K562 (cell line): ENCODE data around the gene LATS1. TPM values are rescaled to one million over a fixed set of nuclear protein-coding genes. Genes with fewer than 3 reads are reported as not detected.

Experiments
- ATF4 ChIP-seq: fragments of 450-650 bp; formaldehyde crosslinking; IDR thresholded peaks from 2 replicates; pipeline ENCODE4 v1.4.0; 2022; ENCODE audit warnings: mild to moderate bottlenecking, moderate library complexity
- HMG20B ChIP-seq: fragments of 250-450 bp; sonication (Bioruptor Pico); IDR thresholded peaks from 2 replicates; pipeline ENCODE4 v1.5.0; 2021; ENCODE audit warnings: mild to moderate bottlenecking
- HNRNPUL1 ChIP-seq: fragments of 200-400 bp; formaldehyde crosslinking; IDR thresholded peaks from 2 replicates; pipeline ENCODE4 v1.6.1; 2017; ENCODE audit warnings: low read length
- MTA3 ChIP-seq: fragments of 450-650 bp; formaldehyde crosslinking; IDR thresholded peaks from 2 replicates; pipeline ENCODE4 v1.6.1; 2017; ENCODE audit warnings: mild to moderate bottlenecking, borderline replicate concordance
- PHTF2 ChIP-seq: fragments of 250-450 bp; sonication (Bioruptor Pico); IDR thresholded peaks from 2 replicates; pipeline ENCODE4 v1.5.0; 2021; ENCODE audit warnings: mild to moderate bottlenecking
- RBM34 ChIP-seq: fragments of 200-400 bp; formaldehyde crosslinking; IDR thresholded peaks from 2 replicates; pipeline ENCODE4 v1.6.1; 2018; ENCODE audit warnings: low read length, borderline replicate concordance; ENCODE audit not compliant: insufficient read depth
- RCOR1 ChIP-seq, 2 experiments: IDR thresholded peaks; 2 replicates each; pipeline ENCODE4 v1.6.1; 2012; ENCODE audit warnings: low read depth in 2 of 2, low read length in 2 of 2, borderline replicate concordance in 1 of 2, improper control_type of control experiment in 1 of 2
- RUNX1 ChIP-seq: sonication (generic); IDR thresholded peaks from 2 replicates; pipeline ENCODE4 v1.6.1; 2016; ENCODE audit warnings: antibody characterized with exemption, low read depth
- TAL1 ChIP-seq: fragments of 450-650 bp; IDR thresholded peaks from 2 replicates; pipeline ENCODE4 v1.6.1; 2016; ENCODE audit warnings: mild to moderate bottlenecking
- TFAM ChIP-seq: fragments of 250-450 bp; sonication (Bioruptor Pico); conservative IDR thresholded peaks from 2 replicates; pipeline ENCODE4 v1.5.0; 2021; ENCODE audit warnings: mild to moderate bottlenecking, moderate library complexity
- XRCC5 ChIP-seq: fragments of 200-400 bp; formaldehyde crosslinking; IDR thresholded peaks from 2 replicates; pipeline ENCODE4 v1.6.1; 2017; ENCODE audit warnings: low read depth, mild to moderate bottlenecking, low read length
- ZKSCAN3 ChIP-seq: fragments of 250-450 bp; sonication (Bioruptor Pico); IDR thresholded peaks from 2 replicates; pipeline ENCODE4 v1.4.0; 2020
- ZNF695 ChIP-seq: fragments of 450-650 bp; formaldehyde crosslinking; IDR thresholded peaks from 2 replicates; pipeline ENCODE4 v1.4.0; 2020; ENCODE audit warnings: mild to moderate bottlenecking, moderate library complexity
- ZNF780A ChIP-seq: fragments of 250-450 bp; sonication (Bioruptor Pico); IDR thresholded peaks from 2 replicates; pipeline ENCODE4 v1.5.0; 2021; ENCODE audit warnings: mild to moderate bottlenecking
- polyA plus RNA-seq, 8 experiments: library from polyadenylated mRNA; depleted of rRNA in 4 of 8; stranded (reverse) in 5 of 8; unstranded in 3 of 8; fragments of >200 nt; fragmentation: Nextera tagmentation in 2 of 8; fragmentation: Illumina TruSeq in 1 of 8; extraction: Ambion mirVana in 2 of 8; extraction: Trizol in 1 of 8; gene quantifications; 2 replicates each; pipeline versions ENCODE4 v1.2.1 to v1.2.3, GENCODE V29; 2011 to 2014; ENCODE audit warnings: inconsistent platforms in 1 of 8, missing spikeins in 1 of 8
- total RNA-seq, 7 experiments: library from RNA; depleted of rRNA in 6 of 7; stranded (reverse); fragments of >200 nt in 6 of 7; fragmentation: Illumina TruSeq in 2 of 7; extraction: Trizol in 2 of 7; gene quantifications; 2 replicates each; pipeline versions ENCODE4 v1.2.1 to v1.2.3, GENCODE V29; 2011 to 2021; ENCODE audit warnings: low replicate concordance in 1 of 7
- TF ChIP-seq, protein P1 (sequence below), 2 experiments: IDR thresholded peaks in 1 of 2; conservative IDR thresholded peaks in 1 of 2; 2 replicates each; pipeline ENCODE4 v1.6.1; 2016; ENCODE audit warnings: low read depth in 2 of 2, mild to moderate bottlenecking in 1 of 2, missing compliant biosample characterization in 1 of 2, missing genetic modification characterization in 1 of 2, moderate library complexity in 1 of 2
- TF ChIP-seq, protein P2 (sequence below): sonication (generic); formaldehyde crosslinking; IDR thresholded peaks from 2 replicates; pipeline ENCODE4 v1.4.0; 2020; ENCODE audit warnings: mild to moderate bottlenecking, missing genetic modification reagents
- TF ChIP-seq, protein P3 (sequence below): sonication (generic); formaldehyde crosslinking; IDR thresholded peaks from 2 replicates; pipeline ENCODE4 v1.8.1; 2023; ENCODE audit warnings: mild to moderate bottlenecking, missing genetic modification reagents
- TF ChIP-seq, protein P4 (sequence below): sonication (generic); formaldehyde crosslinking; IDR thresholded peaks from 2 replicates; pipeline ENCODE4 v1.8.1; 2023; ENCODE audit warnings: mild to moderate bottlenecking, missing genetic modification reagents

LATS1 gene
- total and polyA plus RNA-seq, 9 of the 15 experiments (the other 6 are each of a cell fraction or from before 2014, with no cell fraction given): 5.0 to 36.3 (median 18.4) TPM

GRCh38 chr6:149728499-149729234, 10.8 kb upstream of the LATS1 start (continued):
- TF ChIP-seq, protein P1, sequence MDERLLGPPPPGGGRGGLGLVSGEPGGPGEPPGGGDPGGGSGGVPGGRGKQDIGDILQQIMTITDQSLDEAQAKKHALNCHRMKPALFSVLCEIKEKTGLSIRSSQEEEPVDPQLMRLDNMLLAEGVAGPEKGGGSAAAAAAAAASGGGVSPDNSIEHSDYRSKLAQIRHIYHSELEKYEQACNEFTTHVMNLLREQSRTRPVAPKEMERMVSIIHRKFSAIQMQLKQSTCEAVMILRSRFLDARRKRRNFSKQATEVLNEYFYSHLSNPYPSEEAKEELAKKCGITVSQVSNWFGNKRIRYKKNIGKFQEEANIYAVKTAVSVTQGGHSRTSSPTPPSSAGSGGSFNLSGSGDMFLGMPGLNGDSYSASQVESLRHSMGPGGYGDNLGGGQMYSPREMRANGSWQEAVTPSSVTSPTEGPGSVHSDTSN (CRISPR knock-in tag; IDR thresholded peaks at IDR 0.05; ENCODE audit: low read depth): no peak
- TF ChIP-seq, protein P1 (tag; conservative IDR thresholded peaks at IDR 0.05; ENCODE audit: low read depth): peak; percentile 37; the same call in 1 of the 2 replicates
- TF ChIP-seq HMG20B (CRISPR knock-in tag): no peak
- TF ChIP-seq TAL1: peak; percentile 92
- no peak for TF ChIP-seq ZKSCAN3 (CRISPR knock-in tag)
- TF ChIP-seq RBM34: no peak
- TF ChIP-seq MTA3: peak; percentile 96
- TF ChIP-seq ATF4: peak; percentile 72; the same call in 1 of the 2 replicates
- no peak for TF ChIP-seq XRCC5
- TF ChIP-seq RCOR1 (IDR thresholded peaks at IDR 0.05; ENCODE audit: borderline replicate concordance in 1 of 2, low read depth in 2 of 2, low read length in 2 of 2): peak in 1 of 2 experiments; percentile 92; a peak in 3 of 4 replicates
- TF ChIP-seq HNRNPUL1: no peak
- no peak for TF ChIP-seq RUNX1
- no peak for TF ChIP-seq TFAM
- no peak for TF ChIP-seq ZNF780A (CRISPR knock-in tag)
- TF ChIP-seq ZNF695 (CRISPR knock-in tag): no peak
- TF ChIP-seq, protein P2, sequence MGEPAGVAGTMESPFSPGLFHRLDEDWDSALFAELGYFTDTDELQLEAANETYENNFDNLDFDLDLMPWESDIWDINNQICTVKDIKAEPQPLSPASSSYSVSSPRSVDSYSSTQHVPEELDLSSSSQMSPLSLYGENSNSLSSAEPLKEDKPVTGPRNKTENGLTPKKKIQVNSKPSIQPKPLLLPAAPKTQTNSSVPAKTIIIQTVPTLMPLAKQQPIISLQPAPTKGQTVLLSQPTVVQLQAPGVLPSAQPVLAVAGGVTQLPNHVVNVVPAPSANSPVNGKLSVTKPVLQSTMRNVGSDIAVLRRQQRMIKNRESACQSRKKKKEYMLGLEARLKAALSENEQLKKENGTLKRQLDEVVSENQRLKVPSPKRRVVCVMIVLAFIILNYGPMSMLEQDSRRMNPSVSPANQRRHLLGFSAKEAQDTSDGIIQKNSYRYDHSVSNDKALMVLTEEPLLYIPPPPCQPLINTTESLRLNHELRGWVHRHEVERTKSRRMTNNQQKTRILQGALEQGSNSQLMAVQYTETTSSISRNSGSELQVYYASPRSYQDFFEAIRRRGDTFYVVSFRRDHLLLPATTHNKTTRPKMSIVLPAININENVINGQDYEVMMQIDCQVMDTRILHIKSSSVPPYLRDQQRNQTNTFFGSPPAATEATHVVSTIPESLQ (CRISPR knock-in tag): no peak
- no peak for TF ChIP-seq PHTF2 (CRISPR knock-in tag)
- TF ChIP-seq, protein P3, sequence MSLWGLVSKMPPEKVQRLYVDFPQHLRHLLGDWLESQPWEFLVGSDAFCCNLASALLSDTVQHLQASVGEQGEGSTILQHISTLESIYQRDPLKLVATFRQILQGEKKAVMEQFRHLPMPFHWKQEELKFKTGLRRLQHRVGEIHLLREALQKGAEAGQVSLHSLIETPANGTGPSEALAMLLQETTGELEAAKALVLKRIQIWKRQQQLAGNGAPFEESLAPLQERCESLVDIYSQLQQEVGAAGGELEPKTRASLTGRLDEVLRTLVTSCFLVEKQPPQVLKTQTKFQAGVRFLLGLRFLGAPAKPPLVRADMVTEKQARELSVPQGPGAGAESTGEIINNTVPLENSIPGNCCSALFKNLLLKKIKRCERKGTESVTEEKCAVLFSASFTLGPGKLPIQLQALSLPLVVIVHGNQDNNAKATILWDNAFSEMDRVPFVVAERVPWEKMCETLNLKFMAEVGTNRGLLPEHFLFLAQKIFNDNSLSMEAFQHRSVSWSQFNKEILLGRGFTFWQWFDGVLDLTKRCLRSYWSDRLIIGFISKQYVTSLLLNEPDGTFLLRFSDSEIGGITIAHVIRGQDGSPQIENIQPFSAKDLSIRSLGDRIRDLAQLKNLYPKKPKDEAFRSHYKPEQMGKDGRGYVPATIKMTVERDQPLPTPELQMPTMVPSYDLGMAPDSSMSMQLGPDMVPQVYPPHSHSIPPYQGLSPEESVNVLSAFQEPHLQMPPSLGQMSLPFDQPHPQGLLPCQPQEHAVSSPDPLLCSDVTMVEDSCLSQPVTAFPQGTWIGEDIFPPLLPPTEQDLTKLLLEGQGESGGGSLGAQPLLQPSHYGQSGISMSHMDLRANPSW: no peak
- TF ChIP-seq, protein P4, sequence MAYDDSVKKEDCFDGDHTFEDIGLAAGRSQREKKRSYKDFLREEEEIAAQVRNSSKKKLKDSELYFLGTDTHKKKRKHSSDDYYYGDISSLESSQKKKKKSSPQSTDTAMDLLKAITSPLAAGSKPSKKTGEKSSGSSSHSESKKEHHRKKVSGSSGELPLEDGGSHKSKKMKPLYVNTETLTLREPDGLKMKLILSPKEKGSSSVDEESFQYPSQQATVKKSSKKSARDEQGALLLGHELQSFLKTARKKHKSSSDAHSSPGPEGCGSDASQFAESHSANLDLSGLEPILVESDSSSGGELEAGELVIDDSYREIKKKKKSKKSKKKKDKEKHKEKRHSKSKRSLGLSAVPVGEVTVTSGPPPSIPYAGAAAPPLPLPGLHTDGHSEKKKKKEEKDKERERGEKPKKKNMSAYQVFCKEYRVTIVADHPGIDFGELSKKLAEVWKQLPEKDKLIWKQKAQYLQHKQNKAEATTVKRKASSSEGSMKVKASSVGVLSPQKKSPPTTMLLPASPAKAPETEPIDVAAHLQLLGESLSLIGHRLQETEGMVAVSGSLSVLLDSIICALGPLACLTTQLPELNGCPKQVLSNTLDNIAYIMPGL (CRISPR knock-in tag): no peak
